Mesenchymal stem cell (in vitro differentiated cells and primary cell): ENCODE data around the gene CCSER1.

Experiments
- DNase-seq: peaks from one replicate; pipeline ENCODE4 v3.0.0-alpha.2; 2013
- H2AFZ ChIP-seq: one replicate; pipeline ENCODE4 v1.6.1; 2013; ENCODE audit warnings: low read depth, mild to moderate bottlenecking, control low read depth, inconsistent platforms, low read length, moderate library complexity
- H2AK5ac ChIP-seq: 2 replicates; pipeline ENCODE4 v1.6.1; 2013; ENCODE audit warnings: low read length, moderate library complexity, mild to moderate bottlenecking, inconsistent platforms; ENCODE audit not compliant: severe bottlenecking
- H2BK120ac ChIP-seq: one replicate; pipeline ENCODE4 v1.6.1; 2013; ENCODE audit warnings: low read depth, mild to moderate bottlenecking, inconsistent platforms, low read length, moderate library complexity
- H2BK12ac ChIP-seq, 2 experiments: one replicate each; pipeline ENCODE4 v1.6.1; 2013; ENCODE audit warnings: inconsistent platforms in 2 of 2, low read length in 2 of 2, mild to moderate bottlenecking in 2 of 2, moderate library complexity in 2 of 2, control low read depth in 1 of 2
- H2BK15ac ChIP-seq: one replicate; pipeline ENCODE4 v1.6.1; 2013; ENCODE audit warnings: mild to moderate bottlenecking, low read depth, inconsistent platforms; ENCODE audit not compliant: poor library complexity, severe bottlenecking
- H2BK5ac ChIP-seq: 2 replicates; pipeline ENCODE4 v1.6.1; 2013; ENCODE audit warnings: low read depth, mild to moderate bottlenecking, low read length, control low read depth, inconsistent platforms; ENCODE audit not compliant: poor library complexity, severe bottlenecking
- H3K14ac ChIP-seq, 2 experiments: one replicate each; pipeline ENCODE4 v1.6.1; 2013; ENCODE audit warnings: inconsistent platforms in 2 of 2, low read length in 2 of 2, control low read depth in 1 of 2, mild to moderate bottlenecking in 1 of 2, moderate library complexity in 1 of 2
- H3K18ac ChIP-seq, 2 experiments: one replicate each; pipeline ENCODE4 v1.6.1; 2013; ENCODE audit warnings: inconsistent platforms in 2 of 2, low read length in 2 of 2, control low read depth in 1 of 2, low read depth in 1 of 2, mild to moderate bottlenecking in 1 of 2
- H3K23ac ChIP-seq, 2 experiments: one replicate each; pipeline ENCODE4 v1.6.1; 2013; ENCODE audit warnings: inconsistent platforms in 2 of 2, low read length in 2 of 2, mild to moderate bottlenecking in 2 of 2, moderate library complexity in 2 of 2, control low read depth in 1 of 2
- H3K27ac ChIP-seq: 2 replicates; pipeline ENCODE4 v1.5.1; 2013; ENCODE audit warnings: mild to moderate bottlenecking, moderate library complexity, low read length, control low read depth, inconsistent platforms; ENCODE audit not compliant: poor library complexity, severe bottlenecking
- H3K27me3 ChIP-seq, 2 experiments: 2 replicates each; pipeline versions ENCODE4 v1.6.1 to v1.7.0; 2013; ENCODE audit warnings: low read length in 2 of 2, mild to moderate bottlenecking in 2 of 2, moderate library complexity in 2 of 2, control low read depth in 1 of 2, inconsistent platforms in 1 of 2; ENCODE audit not compliant: control insufficient read depth in 1 of 2, insufficient read depth in 1 of 2
- H3K36me3 ChIP-seq, 2 experiments: 2 replicates each; pipeline versions ENCODE4 v1.6.1 to v1.7.0; 2013; ENCODE audit warnings: low read length in 2 of 2, control low read depth in 1 of 2, inconsistent platforms in 1 of 2, low read depth in 1 of 2, mild to moderate bottlenecking in 1 of 2; ENCODE audit not compliant: insufficient read depth in 2 of 2, control insufficient read depth in 1 of 2
- H3K4ac ChIP-seq, 2 experiments: one replicate each; pipeline ENCODE4 v1.6.1; 2013; ENCODE audit warnings: inconsistent platforms in 2 of 2, low read length in 2 of 2, mild to moderate bottlenecking in 2 of 2, moderate library complexity in 2 of 2, control low read depth in 1 of 2, low read depth in 1 of 2
- H3K4me1 ChIP-seq: 2 replicates; pipeline ENCODE4 v1.6.1; 2013; ENCODE audit warnings: low read depth, low read length, control low read depth; ENCODE audit not compliant: control insufficient read depth, insufficient read depth
- H3K4me2 ChIP-seq: 2 replicates; pipeline ENCODE4 v1.6.1; 2013; ENCODE audit warnings: low read length, mild to moderate bottlenecking, inconsistent platforms; ENCODE audit not compliant: poor library complexity, severe bottlenecking
- H3K4me3 ChIP-seq, 2 experiments: 2 replicates each; pipeline versions ENCODE4 v1.5.1 to v1.7.0; 2013; ENCODE audit warnings: low read length in 2 of 2, mild to moderate bottlenecking in 2 of 2, control low read depth in 1 of 2, low read depth in 1 of 2; ENCODE audit not compliant: insufficient read depth in 1 of 2
- H3K79me1 ChIP-seq: replicated peaks from 2 replicates; pipeline ENCODE4 v1.6.1; 2013; ENCODE audit warnings: mild to moderate bottlenecking, control low read depth, low read length, inconsistent platforms; ENCODE audit not compliant: poor library complexity, severe bottlenecking
- H3K9ac ChIP-seq: 2 replicates; pipeline ENCODE4 v1.7.0; 2013; ENCODE audit warnings: mild to moderate bottlenecking, low read length, moderate library complexity
- H3K9me3 ChIP-seq: 2 replicates; pipeline ENCODE4 v1.7.0; 2013; ENCODE audit warnings: mild to moderate bottlenecking, low read length; ENCODE audit not compliant: control insufficient read depth
- H4K8ac ChIP-seq: one replicate; pipeline ENCODE4 v1.6.1; 2013; ENCODE audit warnings: inconsistent platforms, mild to moderate bottlenecking, low read length, moderate library complexity
- H4K91ac ChIP-seq: one replicate; pipeline ENCODE4 v1.6.1; 2013; ENCODE audit warnings: mild to moderate bottlenecking, low read length, inconsistent platforms
- WGBS: methylation state at CpG from one replicate; pipeline ENCODE4 v1.1.7; 2013; ENCODE audit warnings: mixed read lengths; 5-methylcytosine and 5-hydroxymethylcytosine counted together

CCSER1 gene

GRCh38 chr4:90570615-90571014 is 443.4 kb downstream of the CCSER1 start:
- Histone ChIP-seq H2AK5ac (no peak overlapping the region), H3K27ac (no peak overlapping the region), H4K8ac (no peak overlapping the region), H2BK12ac (no peak overlapping the region), H2AFZ (no peak overlapping the region), H2BK5ac (no peak overlapping the region), H3K9ac (no peak overlapping the region), H3K14ac (no peak overlapping the region), H2BK120ac (no peak overlapping the region), H3K23ac (no peak overlapping the region), H3K4me2 (no peak overlapping the region), H3K18ac (no peak overlapping the region), H3K4me1 (no peaks in the 10 kb centered on the region), H3K4ac (no peak overlapping the region), H4K91ac (no peak overlapping the region), H3K36me3 (no peaks in the 10 kb centered on the region), H2BK15ac (no peak overlapping the region), H3K79me1 (no peaks in the 10 kb centered on the region), H3K27me3 (no peaks in the 10 kb centered on the region), H3K4me3 (no peak overlapping the region), H3K9me3 (no peaks in the 10 kb centered on the region)
- no peak for DNase-seq
- WGBS: 91% methylated on average over 2 of the region's 2 CpGs

GRCh38 chr4:90572996-90573395 is 445.8 kb downstream of the CCSER1 start:
- H2BK12ac ChIP-seq: no peak overlapping the region
- no peaks in the 10 kb centered on the region for H3K27me3 ChIP-seq
- H3K23ac ChIP-seq: no peak overlapping the region

GRCh38 chr4:90575371-90575770 is 448.2 kb downstream of the CCSER1 start:
- Histone ChIP-seq H3K4me2 (no peak overlapping the region), H3K27ac (no peak overlapping the region), H3K9ac (no peak overlapping the region), H4K8ac (no peak overlapping the region), H4K91ac (no peak overlapping the region), H2BK12ac (no peak overlapping the region), H3K23ac (no peak overlapping the region), H3K79me1 (no peaks in the 10 kb centered on the region), H2BK15ac (no peak overlapping the region), H3K9me3 (no peaks in the 10 kb centered on the region), H3K4me3 (no peak overlapping the region), H2AFZ (no peak overlapping the region), H3K27me3 (no peaks in the 10 kb centered on the region), H2BK120ac (no peak overlapping the region), H3K4ac (no peak overlapping the region), H3K36me3 (no peaks in the 10 kb centered on the region), H3K18ac (no peak overlapping the region), H3K4me1 (no peaks in the 10 kb centered on the region), H2AK5ac (no peak overlapping the region), H3K14ac (no peak overlapping the region), H2BK5ac (no peak overlapping the region)
- no peak for DNase-seq
- WGBS: no CpG with 5 or more reads among the region's 1 CpG

More at GRCh38 chr4:90572996-90573395, 445.8 kb downstream of the CCSER1 start:
- H3K4me1 ChIP-seq: no peaks in the 10 kb centered on the region
- no peak overlapping the region for H4K8ac ChIP-seq
- no peak overlapping the region for H2AK5ac ChIP-seq
- no peak overlapping the region for H2BK120ac ChIP-seq
- no peaks in the 10 kb centered on the region for H3K79me1 ChIP-seq
- no peak overlapping the region for H2BK5ac ChIP-seq
- no peak overlapping the region for H3K4me3 ChIP-seq
- DNase-seq: no peak
- no peak overlapping the region for H3K9ac ChIP-seq
- no peak overlapping the region for H3K18ac ChIP-seq
- H2BK15ac ChIP-seq: no peak overlapping the region
- WGBS: 83% methylated on average over 2 of the region's 2 CpGs
- no peak overlapping the region for H3K4me2 ChIP-seq
- no peaks in the 10 kb centered on the region for H3K9me3 ChIP-seq
- peak overlapping the region in 1 of 2 experiments; percentile 78 for H3K14ac ChIP-seq
- no peak overlapping the region for H2AFZ ChIP-seq
- no peaks in the 10 kb centered on the region for H3K36me3 ChIP-seq
- no peak overlapping the region for H4K91ac ChIP-seq
- H3K27ac ChIP-seq: no peak overlapping the region
- H3K4ac ChIP-seq: no peak overlapping the region

GRCh38 chr4:90580326-90580725 is 453.1 kb downstream of the CCSER1 start:
- no CpG with 5 or more reads among the region's 1 CpG for WGBS
- H3K14ac ChIP-seq: no peak overlapping the region
- H2BK5ac ChIP-seq: no peak overlapping the region
- no peaks in the 10 kb centered on the region for H3K9me3 ChIP-seq
- H3K9ac ChIP-seq: no peak overlapping the region
- no peak overlapping the region for H2AK5ac ChIP-seq
- H3K23ac ChIP-seq: no peak overlapping the region
- no peak overlapping the region for H2AFZ ChIP-seq
- no peak overlapping the region for H2BK12ac ChIP-seq
- no peak overlapping the region for H3K4me3 ChIP-seq
- H4K8ac ChIP-seq: no peak overlapping the region
- no peak overlapping the region for H4K91ac ChIP-seq
- no peaks in the 10 kb centered on the region for H3K79me1 ChIP-seq
- H3K18ac ChIP-seq: no peak overlapping the region
- H3K27ac ChIP-seq: no peak overlapping the region
- peak; percentile 2 for DNase-seq
- no peaks in the 10 kb centered on the region for H3K27me3 ChIP-seq
- H3K4me2 ChIP-seq: no peak overlapping the region
- no peak overlapping the region for H3K4ac ChIP-seq
- no peak overlapping the region for H2BK120ac ChIP-seq
- H2BK15ac ChIP-seq: no peak overlapping the region
- no peaks in the 10 kb centered on the region for H3K36me3 ChIP-seq
- no peaks in the 10 kb centered on the region for H3K4me1 ChIP-seq
